A549 (cell line): ENCODE results near the gene STRN. TPM values are rescaled to one million over a fixed set of nuclear protein-coding genes. Genes with fewer than 3 reads are reported as not detected.

ENCODE experiments used
- ATAC-seq, 2 experiments: fragments of 200-7000 bp in 1 of 2; fragments of >200 bp in 1 of 2; cut with Nextera tagmentation in 1 of 2; cut with Tn5 transposase in 1 of 2; 3 replicates each; pipeline versions ENCODE4 v1.8.0 to v1.9.1; 2018 to 2020; ENCODE audit warnings: mild to moderate bottlenecking in 1 of 2, moderate library complexity in 1 of 2
- CTCF ChIA-PET: fragments of 300-600 bp; sonication (Branson Sonifier 250); formaldehyde crosslinking; extraction: SDS; loops from one replicate; lab custom pipeline; 2021; ENCODE audit warnings: antibody characterized with exemption, inconsistent platforms; lab: Yijun Ruan, JAX
- POLR2A ChIA-PET: fragments of 350-600 bp; formaldehyde crosslinking; extraction: SDS; loops from one replicate; lab custom pipeline; 2021; ENCODE audit warnings: antibody characterized with exemption, inconsistent platforms; lab: Yijun Ruan, JAX
- DNase-seq, 2 experiments: peaks; one replicate each; pipeline versions ENCODE4 v3.0.0 to v3.0.0-alpha.2; 2011 to 2016; ENCODE audit warnings: low read depth in 1 of 2, low spot score in 1 of 2
- FAIRE-seq: peaks from 2 replicates; lab custom pipeline; 2011; peaks lifted over from hg19 to GRCh38; lab: Jason Lieb, UNC
- H3K27ac ChIP-seq, 2 experiments: fragments of >200 bp; sonication (Bioruptor Twin); formaldehyde crosslinking; 3 replicates each; pipeline ENCODE4 v1.5.1; 2016 to 2017
- H3K4me1 ChIP-seq: fragments of >200 bp; sonication (Bioruptor Twin); formaldehyde crosslinking; 3 replicates; pipeline ENCODE4 v1.6.1; 2016
- H3K4me2 ChIP-seq: fragments of >200 bp; sonication (Bioruptor Twin); formaldehyde crosslinking; 3 replicates; pipeline ENCODE4 v1.6.1; 2016
- H3K4me3 ChIP-seq: fragments of >200 bp; sonication (Bioruptor Twin); formaldehyde crosslinking; 3 replicates; pipeline ENCODE4 v1.5.1; 2016
- H3K9me3 ChIP-seq: fragments of >200 bp; sonication (Bioruptor Twin); formaldehyde crosslinking; 3 replicates; pipeline ENCODE4 v1.6.1; 2016
- BHLHE40 ChIP-seq: IDR thresholded peaks from 2 replicates; pipeline ENCODE4 v1.6.1; 2012; ENCODE audit warnings: low read depth, low read length, inconsistent platforms
- CHD4 ChIP-seq: fragments of 200-600 bp; sonication (generic); IDR thresholded peaks from 2 replicates; pipeline ENCODE4 v1.6.1; 2016; ENCODE audit warnings: antibody characterized with exemption, mild to moderate bottlenecking, borderline replicate concordance
- EHF ChIP-seq: fragments of 250-450 bp; sonication (Bioruptor Pico); IDR thresholded peaks from 2 replicates; pipeline ENCODE4 v1.5.0; 2020; ENCODE audit warnings: mild to moderate bottlenecking
- EP300 ChIP-seq, 2 experiments: fragments of >200 bp; sonication (Bioruptor Twin); formaldehyde crosslinking; IDR thresholded peaks; 2 replicates in 1 of 2; 3 replicates in 1 of 2; pipeline ENCODE4 v1.6.1; 2016 to 2017
- FOSB ChIP-seq: fragments of 250-450 bp; sonication (Bioruptor Pico); IDR thresholded peaks from 2 replicates; pipeline ENCODE4 v1.5.0; 2020; ENCODE audit warnings: mild to moderate bottlenecking, moderate library complexity
- GATA3 ChIP-seq: IDR thresholded peaks from 2 replicates; pipeline ENCODE4 v1.6.1; 2012; ENCODE audit warnings: borderline replicate concordance
- HDAC2 ChIP-seq: fragments of 200-600 bp; sonication (generic); IDR thresholded peaks from 2 replicates; pipeline ENCODE4 v1.6.1; 2016
- HEYL ChIP-seq: fragments of 250-450 bp; sonication (Bioruptor Pico); IDR thresholded peaks from 2 replicates; pipeline ENCODE4 v1.8.0; 2021; ENCODE audit warnings: mild to moderate bottlenecking, moderate library complexity
- HOXA7 ChIP-seq: fragments of 250-450 bp; sonication (Bioruptor Pico); IDR thresholded peaks from 2 replicates; pipeline ENCODE4 v1.5.0; 2020; ENCODE audit warnings: mild to moderate bottlenecking, moderate library complexity
- HOXB5 ChIP-seq: fragments of 250-450 bp; sonication (Bioruptor Pico); IDR thresholded peaks from 2 replicates; pipeline ENCODE4 v1.5.0; 2020; ENCODE audit warnings: mild to moderate bottlenecking, moderate library complexity
- KDM1A ChIP-seq: fragments of 200-600 bp; sonication (generic); IDR thresholded peaks from 2 replicates; pipeline ENCODE4 v1.6.1; 2016; ENCODE audit warnings: low read depth, mild to moderate bottlenecking
- MAFK ChIP-seq: fragments of 450-650 bp; IDR thresholded peaks from 2 replicates; pipeline ENCODE4 v1.6.1; 2014; ENCODE audit not compliant: partially characterized antibody
- NFE2L2 ChIP-seq: fragments of 150-350 bp; conservative IDR thresholded peaks from 2 replicates; pipeline ENCODE4 v1.6.1; 2014; ENCODE audit warnings: low read length
- POLR2A ChIP-seq: IDR thresholded peaks from 2 replicates; pipeline ENCODE4 v1.6.1; 2012; ENCODE audit warnings: mild to moderate bottlenecking, low read length
- RAD21 ChIP-seq, 2 experiments: fragments of >200 bp in 1 of 2; sonication (Bioruptor Twin) in 1 of 2; formaldehyde crosslinking in 1 of 2; IDR thresholded peaks in 1 of 2; conservative IDR thresholded peaks in 1 of 2; 2 replicates in 1 of 2; 3 replicates in 1 of 2; pipeline ENCODE4 v1.6.1; 2012 to 2018; ENCODE audit warnings: inconsistent platforms in 1 of 2
- RFX5 ChIP-seq: fragments of 450-650 bp; IDR thresholded peaks from 2 replicates; pipeline ENCODE4 v1.7.1; 2014; ENCODE audit warnings: antibody characterized with exemption, mild to moderate bottlenecking, moderate library complexity
- SMC3 ChIP-seq: fragments of >200 bp; sonication (Bioruptor Twin); formaldehyde crosslinking; IDR thresholded peaks from 3 replicates; pipeline ENCODE4 v1.6.1; 2018; ENCODE audit warnings: inconsistent platforms
- ZC3H11A ChIP-seq: fragments of 450-650 bp; IDR thresholded peaks from 2 replicates; pipeline ENCODE4 v1.6.1; 2014; ENCODE audit warnings: antibody characterized with exemption, mild to moderate bottlenecking
- WGBS: methylation state at CpG from one replicate; pipeline ENCODE4 v1.1.6; 2017; ENCODE audit errors: missing lambda C conversion rate; 5-methylcytosine and 5-hydroxymethylcytosine counted together
- polyA plus RNA-seq, 4 experiments: library from polyadenylated mRNA; depleted of rRNA in 3 of 4; stranded (reverse); fragments of >200 nt; fragmentation: RNase III in 1 of 4; extraction: RNeasy Plus Mini Kit Qiagen cat#74134 plus additional on column Dnase treatment in 1 of 4; gene quantifications; 2 replicates in 3 of 4; 3 replicates in 1 of 4; pipeline ENCODE4 v1.2.3, GENCODE V29; 2011 to 2017
- TF ChIP-seq, protein P1 (sequence below): fragments of >200 bp; sonication (Bioruptor Twin); formaldehyde crosslinking; IDR thresholded peaks from 3 replicates; pipeline ENCODE4 v1.6.1; 2016
- TF ChIP-seq, protein P2 (sequence below): IDR thresholded peaks from 2 replicates; pipeline ENCODE4 v1.6.1; 2012; ENCODE audit warnings: low read depth, borderline replicate concordance
- TF ChIP-seq, protein P3 (sequence below): fragments of >200 bp; sonication (Bioruptor Twin); formaldehyde crosslinking; IDR thresholded peaks from 3 replicates; pipeline ENCODE4 v1.5.1; 2016

The STRN gene
- polyA plus RNA-seq, 2 of the 4 experiments (the other 2 are of a cell fraction): 13.1 to 36.0 TPM

DNA sequence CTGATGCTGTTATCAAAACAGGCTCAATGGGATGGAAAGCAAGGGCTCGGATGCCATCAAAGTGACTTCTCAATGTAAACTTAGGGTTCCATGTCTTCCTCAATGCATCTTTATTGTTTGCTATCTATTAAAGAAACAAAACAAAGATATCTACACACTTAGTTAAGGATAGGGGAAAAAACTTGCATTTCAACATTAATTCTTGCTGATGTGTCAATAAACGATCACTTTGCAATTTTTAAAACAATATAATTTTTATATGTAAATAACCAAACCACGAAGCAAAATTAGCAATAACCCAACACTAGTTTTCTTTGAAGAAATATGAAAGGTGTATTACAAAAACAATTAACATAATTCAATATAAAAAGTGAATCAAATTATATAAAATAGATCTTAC, 96.7 kb downstream of the STRN start:
- ATAC-seq (no peak), DNase-seq (no peak), FAIRE-seq (no peak)
- ChIA-PET CTCF (no interaction called here), POLR2A (no interaction called here)
- whole genome bisulfite sequencing: 62% methylated on average over 3 of the region's 3 CpGs
- Histone ChIP-seq H3K4me2 (no peak overlapping the region), H3K9me3 (no peaks in the 10 kb centered on the region)
- no peak for TF ChIP-seq NFE2L2
- TF ChIP-seq MAFK: peak; percentile 52
- no peak for TF ChIP-seq ZC3H11A
- TF ChIP-seq, protein P1, sequence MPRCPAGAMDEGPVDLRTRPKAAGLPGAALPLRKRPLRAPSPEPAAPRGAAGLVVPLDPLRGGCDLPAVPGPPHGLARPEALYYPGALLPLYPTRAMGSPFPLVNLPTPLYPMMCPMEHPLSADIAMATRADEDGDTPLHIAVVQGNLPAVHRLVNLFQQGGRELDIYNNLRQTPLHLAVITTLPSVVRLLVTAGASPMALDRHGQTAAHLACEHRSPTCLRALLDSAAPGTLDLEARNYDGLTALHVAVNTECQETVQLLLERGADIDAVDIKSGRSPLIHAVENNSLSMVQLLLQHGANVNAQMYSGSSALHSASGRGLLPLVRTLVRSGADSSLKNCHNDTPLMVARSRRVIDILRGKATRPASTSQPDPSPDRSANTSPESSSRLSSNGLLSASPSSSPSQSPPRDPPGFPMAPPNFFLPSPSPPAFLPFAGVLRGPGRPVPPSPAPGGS: no peak
- TF ChIP-seq HOXB5 (CRISPR knock-in tag): no peak
- no peak for TF ChIP-seq RFX5
- TF ChIP-seq GATA3: no peak
- TF ChIP-seq, all 56 proteins: peak for 1
- no peak overlapping the region for H3K4me3 ChIP-seq
- H3K27ac ChIP-seq: no peak overlapping the region
- no peaks in the 10 kb centered on the region for H3K4me1 ChIP-seq

DNA sequence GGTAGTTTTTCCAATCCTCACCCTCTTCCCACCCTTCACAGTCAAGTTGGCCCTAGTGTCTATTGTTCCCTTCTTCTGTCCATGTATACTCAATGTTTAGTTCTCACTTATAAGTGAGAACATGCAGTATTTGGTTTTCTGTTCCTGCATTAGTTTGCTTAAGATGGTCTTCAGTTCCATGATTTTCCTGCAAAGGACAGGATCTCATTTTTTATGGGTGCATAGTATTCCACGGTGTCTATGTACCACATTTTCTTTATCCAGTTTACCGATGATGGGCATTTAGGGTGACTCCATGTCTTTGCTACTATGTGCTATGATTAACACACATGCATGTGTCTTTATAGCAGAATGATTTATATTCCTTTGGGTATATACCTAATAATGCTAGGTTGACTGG, 104.4 kb downstream of the STRN start:
- no peak overlapping the region for H3K4me2 ChIP-seq
- no peaks in the 10 kb centered on the region for H3K9me3 ChIP-seq
- peaks cover 21% of the 10 kb centered on the region for H3K4me1 ChIP-seq
- ATAC-seq: no peak
- DNase-seq: no peak
- ChIA-PET POLR2A (no interaction called here), CTCF (no interaction called here)
- TF ChIP-seq KDM1A (0 out of 2 replicates have a peak, but pooled peaks have one; percentile 30), HOXA7 (CRISPR knock-in tag) (no peak)
- no peak for FAIRE-seq
- H3K4me3 ChIP-seq: no peak overlapping the region
- WGBS: 96% methylated on average over 2 of the region's 2 CpGs
- no peak overlapping the region for H3K27ac ChIP-seq

DNA sequence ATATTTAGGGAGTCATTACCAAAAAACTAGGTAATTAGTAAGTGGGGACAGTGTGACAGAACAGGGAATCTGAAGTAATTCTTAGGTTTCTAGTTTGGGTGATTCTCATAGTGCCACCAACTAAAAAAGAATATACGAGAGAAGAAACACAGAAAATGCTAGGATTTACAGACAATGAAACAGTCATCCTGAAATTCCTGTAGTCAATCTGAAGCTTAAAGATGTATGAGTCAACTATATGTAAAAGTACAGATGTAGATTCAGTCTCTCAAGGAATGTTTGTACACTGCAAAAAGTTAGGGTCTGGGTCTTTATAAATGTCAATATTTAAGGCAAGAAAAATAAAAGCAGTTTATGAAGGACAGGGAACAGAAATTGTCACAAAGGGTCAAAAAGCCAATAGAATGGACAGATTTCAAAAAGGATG, 107.0 kb downstream of the STRN start:
- DNase-seq: no peak
- H3K4me1 ChIP-seq: peaks cover 21% of the 10 kb centered on the region
- no peak for FAIRE-seq
- 72% methylated on average over 1 of the region's 1 CpG for WGBS
- ChIA-PET CTCF (no interaction called here), POLR2A (no interaction called here)
- H3K4me2 ChIP-seq: peak overlapping the region; percentile 67
- H3K4me3 ChIP-seq: 0 out of 3 replicates have a peak overlapping the region, but pooled peaks have one; percentile 8
- ATAC-seq: peak in 1 of 2 experiments; percentile 42; a peak in 4 of 6 replicates
- H3K27ac ChIP-seq: peak overlapping the region; percentile 37 to 50; a peak in 4 of 6 replicates
- H3K9me3 ChIP-seq: no peaks in the 10 kb centered on the region
- TF ChIP-seq POLR2A (no peak), RFX5 (no peak), EP300 (IDR thresholded peaks at IDR 0.05) (no peak), HEYL (CRISPR knock-in tag) (no peak), CHD4 (no peak)
- TF ChIP-seq, all 56 proteins: peak for 0

DNA sequence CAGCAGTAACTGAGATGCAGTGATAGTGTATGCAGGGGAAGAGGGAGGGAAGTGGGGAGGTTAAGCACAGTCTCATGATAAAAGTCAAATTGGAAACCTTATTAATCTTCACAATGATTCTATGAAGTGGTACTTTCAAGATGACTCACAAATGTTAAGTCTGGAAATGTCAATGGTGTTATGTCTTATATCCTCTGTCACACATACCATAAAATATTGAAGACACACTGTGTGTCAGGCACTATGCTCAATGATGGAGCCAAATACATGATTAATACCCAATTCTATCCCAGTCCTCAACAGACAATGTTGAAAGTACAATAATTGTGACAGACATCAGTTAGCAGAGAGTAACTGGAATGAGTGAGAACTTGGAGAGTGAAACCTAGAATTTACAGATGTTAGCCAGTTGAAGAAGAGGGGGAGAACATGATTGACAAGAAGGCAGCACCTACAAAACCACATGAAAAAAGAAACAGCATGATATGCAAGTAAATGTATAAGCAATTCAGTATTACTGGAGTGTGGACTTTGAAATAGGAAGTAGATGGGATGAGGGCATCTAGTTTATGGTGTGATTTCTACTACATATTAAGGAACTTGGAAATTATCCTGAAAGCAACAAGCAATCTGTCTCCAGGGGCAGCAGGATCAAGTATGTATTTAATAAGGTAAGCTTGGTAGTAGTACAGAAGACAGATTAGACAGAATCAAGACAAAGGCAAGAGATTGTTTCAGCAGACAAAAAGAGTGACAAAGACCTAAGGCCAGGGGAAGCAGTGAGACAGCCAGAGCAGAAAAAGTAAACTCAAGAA, 107.6 kb downstream of the STRN start:
- TF ChIP-seq RFX5 (no peak), HEYL (CRISPR knock-in tag) (no peak), FOSB (CRISPR knock-in tag) (no peak), RAD21 (conservative IDR thresholded peaks at IDR 0.05 in 1 of 2, IDR thresholded peaks at IDR 0.05 in 1 of 2) (no peak), EHF (no peak), ZC3H11A (no peak), SMC3 (no peak), HDAC2 (no peak), BHLHE40 (no peak), GATA3 (no peak)
- TF ChIP-seq, protein P2, sequence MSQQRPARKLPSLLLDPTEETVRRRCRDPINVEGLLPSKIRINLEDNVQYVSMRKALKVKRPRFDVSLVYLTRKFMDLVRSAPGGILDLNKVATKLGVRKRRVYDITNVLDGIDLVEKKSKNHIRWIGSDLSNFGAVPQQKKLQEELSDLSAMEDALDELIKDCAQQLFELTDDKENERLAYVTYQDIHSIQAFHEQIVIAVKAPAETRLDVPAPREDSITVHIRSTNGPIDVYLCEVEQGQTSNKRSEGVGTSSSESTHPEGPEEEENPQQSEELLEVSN: no peak
- TF ChIP-seq, protein P3, sequence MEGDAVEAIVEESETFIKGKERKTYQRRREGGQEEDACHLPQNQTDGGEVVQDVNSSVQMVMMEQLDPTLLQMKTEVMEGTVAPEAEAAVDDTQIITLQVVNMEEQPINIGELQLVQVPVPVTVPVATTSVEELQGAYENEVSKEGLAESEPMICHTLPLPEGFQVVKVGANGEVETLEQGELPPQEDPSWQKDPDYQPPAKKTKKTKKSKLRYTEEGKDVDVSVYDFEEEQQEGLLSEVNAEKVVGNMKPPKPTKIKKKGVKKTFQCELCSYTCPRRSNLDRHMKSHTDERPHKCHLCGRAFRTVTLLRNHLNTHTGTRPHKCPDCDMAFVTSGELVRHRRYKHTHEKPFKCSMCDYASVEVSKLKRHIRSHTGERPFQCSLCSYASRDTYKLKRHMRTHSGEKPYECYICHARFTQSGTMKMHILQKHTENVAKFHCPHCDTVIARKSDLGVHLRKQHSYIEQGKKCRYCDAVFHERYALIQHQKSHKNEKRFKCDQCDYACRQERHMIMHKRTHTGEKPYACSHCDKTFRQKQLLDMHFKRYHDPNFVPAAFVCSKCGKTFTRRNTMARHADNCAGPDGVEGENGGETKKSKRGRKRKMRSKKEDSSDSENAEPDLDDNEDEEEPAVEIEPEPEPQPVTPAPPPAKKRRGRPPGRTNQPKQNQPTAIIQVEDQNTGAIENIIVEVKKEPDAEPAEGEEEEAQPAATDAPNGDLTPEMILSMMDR: no peak
- ATAC-seq (peak; percentile 50 to 67; a peak in 4 of 6 replicates), DNase-seq (peak in 1 of 2 experiments; percentile 25), FAIRE-seq (no peak)
- peak overlapping the region; percentile 67 for H3K4me2 ChIP-seq
- H3K4me1 ChIP-seq: peaks cover 21% of the 10 kb centered on the region
- ChIA-PET POLR2A (no interaction called here), CTCF (no interaction called here)
- H3K9me3 ChIP-seq: no peaks in the 10 kb centered on the region
- peak overlapping the region; percentile 37 to 50; a peak in 4 of 6 replicates for H3K27ac ChIP-seq
- 0 out of 3 replicates have a peak overlapping the region, but pooled peaks have one; percentile 8 for H3K4me3 ChIP-seq
